HepG2 (cell line): ENCODE data around the gene P2RY12. TPM values are rescaled to one million over a fixed set of nuclear protein-coding genes. Genes with fewer than 3 reads are reported as not detected.

Experiments
- ATAC-seq: fragments of 200-7000 bp; cut with Tn5 transposase; 3 replicates; pipeline ENCODE4 v1.9.1; 2020; ENCODE audit warnings: mild to moderate bottlenecking, moderate library complexity
- BruUV-seq: library from RNA; stranded (reverse); fragments of 400-500 nt; replicated peaks from 2 replicates; lab custom pipeline; 2021; lab: Mats Ljungman, UMichigan
- CTCF ChIA-PET: fragments of 300-600 bp; formaldehyde crosslinking; extraction: SDS; loops from one replicate; lab custom pipeline; 2021; ENCODE audit warnings: low total read pairs, inconsistent platforms, low intra/inter-chr PET ratio; lab: Yijun Ruan, JAX
- POLR2A ChIA-PET: fragments of 350-600 bp; sonication (Branson Sonifier 250); formaldehyde crosslinking; loops from one replicate; lab custom pipeline; 2020; ENCODE audit warnings: antibody characterized with exemption, inconsistent platforms; lab: Yijun Ruan, JAX
- DNase-seq: peaks from one replicate; pipeline ENCODE4 v3.0.0-alpha.2; 2015; ENCODE audit warnings: low spot score
- FAIRE-seq: peaks from 3 replicates; lab custom pipeline; 2011; peaks lifted over from hg19 to GRCh38; lab: Jason Lieb, UNC
- H2AFZ ChIP-seq: one replicate; pipeline ENCODE4 v1.6.1; 2011; ENCODE audit warnings: low read length, inconsistent platforms
- H3K27ac ChIP-seq: fragments of 300-600 bp; 3 replicates; pipeline ENCODE4 v1.8.0; 2011; ENCODE audit warnings: mixed run types, mild to moderate bottlenecking, mixed read lengths, low read length, inconsistent platforms; ENCODE audit not compliant: insufficient read depth; ENCODE audit errors: extremely low read length
- H3K27me3 ChIP-seq, 2 experiments: fragments of 200-600 bp in 1 of 2; 2 replicates in 1 of 2; 3 replicates in 1 of 2; pipeline versions ENCODE4 v1.6.0 to v1.8.0; 2011; ENCODE audit warnings: low read length in 2 of 2, mild to moderate bottlenecking in 2 of 2, moderate library complexity in 2 of 2, inconsistent platforms in 1 of 2; ENCODE audit not compliant: insufficient read depth in 2 of 2, control insufficient read depth in 1 of 2
- H3K36me3 ChIP-seq, 2 experiments: fragments of 200-600 bp in 1 of 2; replicated peaks in 1 of 2; 2 replicates in 1 of 2; 3 replicates in 1 of 2; pipeline versions ENCODE4 v1.5.1 to v1.8.0; 2011; ENCODE audit warnings: low read length in 2 of 2, inconsistent platforms in 1 of 2; ENCODE audit not compliant: insufficient read depth in 2 of 2, control insufficient read depth in 1 of 2
- H3K4me1 ChIP-seq: 2 replicates; pipeline ENCODE4 v1.5.1; 2012; ENCODE audit warnings: low read length, inconsistent platforms; ENCODE audit not compliant: insufficient read depth
- H3K4me2 ChIP-seq: 2 replicates; pipeline ENCODE4 v1.6.0; 2011; ENCODE audit warnings: low read depth, low read length, inconsistent platforms
- H3K4me3 ChIP-seq, 3 experiments: fragments of 200-600 bp in 1 of 3; sonication (generic), shearing (Covaris generic) in 1 of 3; replicated peaks in 1 of 3; 2 replicates each; pipeline ENCODE4 v1.5.1; 2011 to 2016; ENCODE audit warnings: low read length in 3 of 3, inconsistent platforms in 2 of 3, low read depth in 2 of 3, mild to moderate bottlenecking in 2 of 3, control low read depth in 1 of 3, mixed read lengths in 1 of 3; ENCODE audit not compliant: insufficient read depth in 1 of 3
- H3K79me2 ChIP-seq: one replicate; pipeline ENCODE4 v1.6.1; 2011; ENCODE audit warnings: low read length, inconsistent platforms; ENCODE audit not compliant: insufficient read depth
- H3K9ac ChIP-seq: 2 replicates; pipeline ENCODE4 v1.6.0; 2011; ENCODE audit warnings: mild to moderate bottlenecking, low read depth, low read length, inconsistent platforms; ENCODE audit not compliant: insufficient read depth
- H3K9me3 ChIP-seq: 2 replicates; pipeline ENCODE4 v1.5.1; 2012; ENCODE audit warnings: mild to moderate bottlenecking, low read length
- H4K20me1 ChIP-seq: 2 replicates; pipeline ENCODE4 v1.6.0; 2011; ENCODE audit warnings: inconsistent platforms, mild to moderate bottlenecking, low read length, moderate library complexity; ENCODE audit not compliant: insufficient read depth
- FOXM1 ChIP-seq: sonication (generic); formaldehyde crosslinking; IDR thresholded peaks from 2 replicates; pipeline ENCODE4 v1.5.0; 2020; ENCODE audit warnings: missing genetic modification reagents
- HMGXB3 ChIP-seq: sonication (generic); formaldehyde crosslinking; IDR thresholded peaks from 2 replicates; pipeline ENCODE4 v1.4.0; 2020; ENCODE audit warnings: missing genetic modification reagents, borderline replicate concordance
- KLF11 ChIP-seq: IDR thresholded peaks from 2 replicates; pipeline ENCODE4 v1.6.1; 2016; ENCODE audit warnings: missing compliant biosample characterization
- NFIC ChIP-seq: IDR thresholded peaks from 2 replicates; pipeline ENCODE4 v1.6.1; 2012; ENCODE audit warnings: mild to moderate bottlenecking, low read length, inconsistent platforms
- SP1 ChIP-seq, 2 experiments: fragments of 450-650 bp in 1 of 2; sonication (generic) in 1 of 2; formaldehyde crosslinking in 1 of 2; IDR thresholded peaks; 2 replicates each; pipeline versions ENCODE4 v1.4.0 to v1.6.1; 2016 to 2020; ENCODE audit warnings: missing genetic modification reagents in 1 of 2
- ZNF383 ChIP-seq: sonication (generic); formaldehyde crosslinking; IDR thresholded peaks from 2 replicates; pipeline ENCODE4 v1.4.0; 2020; ENCODE audit warnings: missing genetic modification reagents, mild to moderate bottlenecking, borderline replicate concordance
- ZNF607 ChIP-seq: sonication (generic); formaldehyde crosslinking; IDR thresholded peaks from 2 replicates; pipeline ENCODE4 v1.5.1; 2020; ENCODE audit warnings: missing genetic modification reagents, mild to moderate bottlenecking, borderline replicate concordance
- ZNF660 ChIP-seq: sonication (generic); formaldehyde crosslinking; IDR thresholded peaks from 2 replicates; pipeline ENCODE4 v1.5.1; 2020; ENCODE audit warnings: mild to moderate bottlenecking, low read depth, missing genetic modification reagents, borderline replicate concordance
- WGBS: methylation state at CpG from one replicate; pipeline ENCODE4 v1.1.6; 2017; ENCODE audit warnings: low lambda C conversion rate; 5-methylcytosine and 5-hydroxymethylcytosine counted together
- in situ Hi-C: cut with HindIII; loops from 2 replicates; pipeline ENCODE4 v1.10.0; 2017; ENCODE audit warnings: low pct_unique_long_range_greater_than_20kb; ENCODE audit not compliant: extremely low pct_ligation_motif_present
- intact Hi-C: fragments of 100-400 bp; cut with micrococcal nuclease; formaldehyde crosslinking; loops from one replicate; pipeline ENCODE4 v1.10.0; 2022; ENCODE audit not compliant: unreplicated experiment
- polyA plus RNA-seq, 8 experiments: library from polyadenylated mRNA; depleted of rRNA in 3 of 8; stranded (reverse) in 7 of 8; unstranded in 1 of 8; fragments of >200 nt; fragmentation: Illumina TruSeq in 4 of 8; extraction: Trizol in 4 of 8; gene quantifications; 2 replicates each; pipeline versions ENCODE4 v1.2.1 to v1.2.3, GENCODE V29; 2011 to 2016; ENCODE audit warnings: low read depth in 4 of 8, missing spikeins in 1 of 8, mixed read lengths in 1 of 8; ENCODE audit not compliant: insufficient read depth in 1 of 8
- total RNA-seq, 5 experiments: library from RNA; depleted of rRNA; stranded (reverse); fragments of >200 nt; fragmentation: Illumina TruSeq; extraction: Trizol; gene quantifications; 2 replicates each; pipeline ENCODE4 v1.2.3, GENCODE V29; 2016; ENCODE audit warnings: low read depth in 1 of 5

Gene P2RY12
- total and polyA plus RNA-seq, 2 of the 13 experiments (the other 11 are each of a cell fraction or from before 2014, with no cell fraction given), result not detected

GRCh38 chr3:151402349-151402748 is 17.8 kb upstream of the P2RY12 start (continued):
- TF ChIP-seq HMGXB3 (CRISPR knock-in tag), result no peak
- no peak for TF ChIP-seq KLF11 (CRISPR knock-in tag)
- no peak for TF ChIP-seq NFIC
- TF ChIP-seq ZNF607 (CRISPR knock-in tag), result no peak

- TF ChIP-seq ZNF383, result no peak
- TF ChIP-seq FOXM1, result no peak
- TF ChIP-seq ZNF660 (CRISPR knock-in tag), result no peak
- TF ChIP-seq SP1 (IDR thresholded peaks at IDR 0.05), result no peak
- no peak for TF ChIP-seq SP1 (CRISPR knock-in tag; IDR thresholded peaks at IDR 0.05)
- TF ChIP-seq, all 625 proteins: peak for 0
- H3K27ac ChIP-seq, result no peak overlapping the region
- H3K4me1 ChIP-seq, result no peaks in the 10 kb centered on the region
- no peak overlapping the region for H3K4me3 ChIP-seq
- H4K20me1 ChIP-seq, result no peaks in the 10 kb centered on the region
- H3K79me2 ChIP-seq, result no peaks in the 10 kb centered on the region
- BruUV-seq, result no TSS peak
- no peak for ATAC-seq
- no peak overlapping the region for H3K4me2 ChIP-seq
- H3K9me3 ChIP-seq, result no peaks in the 10 kb centered on the region
- DNase-seq, result no peak
- in situ Hi-C loops (no loop called here), intact Hi-C loops (no loop called here)
- no peak overlapping the region for H3K9ac ChIP-seq
- POLR2A ChIA-PET, result no interaction called here
- no peaks in the 10 kb centered on the region for H3K27me3 ChIP-seq
- CTCF ChIA-PET, result no interaction called here
- no peak overlapping the region for H2AFZ ChIP-seq
- 45% methylated on average over 4 of the region's 4 CpGs for WGBS
- no peak for FAIRE-seq
- no peaks in the 10 kb centered on the region for H3K36me3 ChIP-seq
These were observed 15.8 kb upstream of the P2RY12 start for GRCh38 chr3:151400341-151400740.
